ENCODE measurements around the gene ARHGAP26.

DNA sequence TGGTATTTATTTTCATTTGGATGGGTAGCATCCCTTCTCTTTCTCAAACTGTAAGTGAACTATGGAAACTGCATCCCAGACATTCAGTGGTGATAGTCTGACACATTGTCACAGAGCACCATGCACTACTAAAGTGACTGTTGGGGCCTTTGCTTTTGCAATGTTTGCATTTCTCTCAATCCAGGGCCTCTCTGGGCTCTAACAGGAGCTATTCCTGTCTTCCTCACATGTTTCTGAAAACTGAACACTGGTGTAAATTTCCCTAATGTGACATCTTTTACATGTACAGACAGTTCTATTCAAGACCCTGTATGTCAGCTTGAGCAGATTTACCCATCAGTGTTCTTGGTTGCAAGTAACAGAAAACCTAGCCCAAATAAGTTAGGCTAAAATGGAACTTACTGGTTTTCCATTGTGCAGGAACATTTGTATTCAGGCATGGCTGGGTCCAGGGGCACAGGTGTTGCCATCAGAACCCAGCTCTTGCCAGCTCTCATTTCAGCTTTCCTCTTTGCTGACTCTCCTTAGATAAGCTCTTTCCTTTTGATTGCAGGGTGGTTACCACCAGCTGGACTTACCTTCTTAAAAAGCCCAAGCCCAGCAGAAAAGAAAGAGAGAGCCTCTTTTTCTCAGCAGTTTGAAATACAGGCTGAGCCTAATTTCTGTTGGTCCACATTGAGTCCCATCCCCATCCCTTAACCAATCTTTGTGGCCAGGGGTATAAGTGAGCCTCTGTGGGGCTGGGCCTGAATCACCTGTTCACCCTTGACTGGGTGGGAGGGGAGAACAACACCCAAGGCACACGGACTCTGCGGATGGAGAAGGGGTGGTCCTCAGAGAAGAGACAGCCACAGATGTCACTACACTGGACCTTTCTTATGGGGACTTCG, 399.0 kb downstream of the ARHGAP26 start:
- TF ChIP-seq, protein P1, sequence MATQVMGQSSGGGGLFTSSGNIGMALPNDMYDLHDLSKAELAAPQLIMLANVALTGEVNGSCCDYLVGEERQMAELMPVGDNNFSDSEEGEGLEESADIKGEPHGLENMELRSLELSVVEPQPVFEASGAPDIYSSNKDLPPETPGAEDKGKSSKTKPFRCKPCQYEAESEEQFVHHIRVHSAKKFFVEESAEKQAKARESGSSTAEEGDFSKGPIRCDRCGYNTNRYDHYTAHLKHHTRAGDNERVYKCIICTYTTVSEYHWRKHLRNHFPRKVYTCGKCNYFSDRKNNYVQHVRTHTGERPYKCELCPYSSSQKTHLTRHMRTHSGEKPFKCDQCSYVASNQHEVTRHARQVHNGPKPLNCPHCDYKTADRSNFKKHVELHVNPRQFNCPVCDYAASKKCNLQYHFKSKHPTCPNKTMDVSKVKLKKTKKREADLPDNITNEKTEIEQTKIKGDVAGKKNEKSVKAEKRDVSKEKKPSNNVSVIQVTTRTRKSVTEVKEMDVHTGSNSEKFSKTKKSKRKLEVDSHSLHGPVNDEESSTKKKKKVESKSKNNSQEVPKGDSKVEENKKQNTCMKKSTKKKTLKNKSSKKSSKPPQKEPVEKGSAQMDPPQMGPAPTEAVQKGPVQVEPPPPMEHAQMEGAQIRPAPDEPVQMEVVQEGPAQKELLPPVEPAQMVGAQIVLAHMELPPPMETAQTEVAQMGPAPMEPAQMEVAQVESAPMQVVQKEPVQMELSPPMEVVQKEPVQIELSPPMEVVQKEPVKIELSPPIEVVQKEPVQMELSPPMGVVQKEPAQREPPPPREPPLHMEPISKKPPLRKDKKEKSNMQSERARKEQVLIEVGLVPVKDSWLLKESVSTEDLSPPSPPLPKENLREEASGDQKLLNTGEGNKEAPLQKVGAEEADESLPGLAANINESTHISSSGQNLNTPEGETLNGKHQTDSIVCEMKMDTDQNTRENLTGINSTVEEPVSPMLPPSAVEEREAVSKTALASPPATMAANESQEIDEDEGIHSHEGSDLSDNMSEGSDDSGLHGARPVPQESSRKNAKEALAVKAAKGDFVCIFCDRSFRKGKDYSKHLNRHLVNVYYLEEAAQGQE (IDR thresholded peaks at IDR 0.05; ENCODE audit: insufficient read depth in 1 of 2, low read depth in 2 of 2, low read length in 2 of 2), result no peak
- no peak for TF ChIP-seq POLR2AphosphoS5 (IDR thresholded peaks at IDR 0.05; ENCODE audit: low read depth, low read length)
- no peak for TF ChIP-seq TAF1 (IDR thresholded peaks at IDR 0.05; ENCODE audit: borderline replicate concordance, insufficient read depth, low read length)
- TF ChIP-seq SIN3A (IDR thresholded peaks at IDR 0.05; ENCODE audit: borderline replicate concordance, insufficient read depth, low read length), result no peak
- TF ChIP-seq FOXP2 (optimal IDR thresholded peaks at IDR 0.05; ENCODE audit: borderline replicate concordance, extremely low read depth, extremely low read length, insufficient read depth), result no peak

All from PFSK-1 (cell line).